Epithelial cell of esophagus (primary cell): ENCODE results near the gene COL7A1.

Source experiments
- DNase-seq: peaks from one replicate; pipeline ENCODE4 v3.0.0; 2010; ENCODE audit warnings: low read depth
- H3K4me3 ChIP-seq: 2 replicates; pipeline ENCODE4 v1.5.1; 2011; ENCODE audit warnings: mild to moderate bottlenecking, low read length, control low read depth
- TF ChIP-seq, protein P1 (sequence below): IDR thresholded peaks from 2 replicates; pipeline ENCODE4 v1.5.1; 2011; ENCODE audit warnings: low read depth, mild to moderate bottlenecking, low read length, control low read depth, inconsistent platforms; ENCODE audit not compliant: insufficient read depth; ENCODE audit errors: missing control alignments

COL7A1 gene

DNA sequence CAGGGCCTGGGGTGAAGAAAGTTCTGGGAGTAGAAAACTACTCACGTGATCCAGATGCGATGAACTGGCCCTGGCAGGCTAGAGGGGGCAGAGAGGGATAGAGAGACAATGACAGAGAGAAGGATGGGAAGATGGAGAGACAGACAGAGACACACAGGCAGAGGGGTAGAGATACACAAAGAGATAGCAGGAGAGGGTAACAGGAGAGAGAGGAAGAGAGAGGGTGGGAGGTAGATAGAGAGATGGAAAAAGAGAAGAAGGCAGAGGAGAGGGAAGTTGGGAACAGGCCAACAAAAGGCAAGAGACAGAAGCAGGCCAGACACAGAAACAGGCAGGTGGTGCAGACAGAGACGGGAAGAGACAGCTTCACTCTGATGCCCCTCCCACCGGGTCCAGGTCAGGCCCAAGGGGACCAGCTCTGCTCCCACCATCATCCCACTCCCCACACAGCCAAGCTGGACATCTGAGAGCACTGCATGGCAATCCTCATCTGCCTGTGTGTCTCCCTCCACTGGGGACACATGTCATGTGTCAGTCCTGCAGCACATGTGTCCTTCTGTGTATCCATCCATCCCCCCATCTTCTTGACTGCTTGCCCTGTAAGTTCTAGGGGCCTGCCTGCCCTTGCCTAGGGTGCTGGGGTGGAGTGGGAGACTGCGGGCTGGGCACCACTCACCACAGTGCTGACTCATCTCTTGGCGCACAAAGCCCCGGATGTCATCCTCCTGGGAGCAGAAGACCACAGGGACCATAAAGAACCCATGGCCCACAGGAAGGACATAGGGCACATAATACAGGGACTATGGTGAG lies 29.3 kb downstream of the COL7A1 start:
- TF ChIP-seq, protein P1, sequence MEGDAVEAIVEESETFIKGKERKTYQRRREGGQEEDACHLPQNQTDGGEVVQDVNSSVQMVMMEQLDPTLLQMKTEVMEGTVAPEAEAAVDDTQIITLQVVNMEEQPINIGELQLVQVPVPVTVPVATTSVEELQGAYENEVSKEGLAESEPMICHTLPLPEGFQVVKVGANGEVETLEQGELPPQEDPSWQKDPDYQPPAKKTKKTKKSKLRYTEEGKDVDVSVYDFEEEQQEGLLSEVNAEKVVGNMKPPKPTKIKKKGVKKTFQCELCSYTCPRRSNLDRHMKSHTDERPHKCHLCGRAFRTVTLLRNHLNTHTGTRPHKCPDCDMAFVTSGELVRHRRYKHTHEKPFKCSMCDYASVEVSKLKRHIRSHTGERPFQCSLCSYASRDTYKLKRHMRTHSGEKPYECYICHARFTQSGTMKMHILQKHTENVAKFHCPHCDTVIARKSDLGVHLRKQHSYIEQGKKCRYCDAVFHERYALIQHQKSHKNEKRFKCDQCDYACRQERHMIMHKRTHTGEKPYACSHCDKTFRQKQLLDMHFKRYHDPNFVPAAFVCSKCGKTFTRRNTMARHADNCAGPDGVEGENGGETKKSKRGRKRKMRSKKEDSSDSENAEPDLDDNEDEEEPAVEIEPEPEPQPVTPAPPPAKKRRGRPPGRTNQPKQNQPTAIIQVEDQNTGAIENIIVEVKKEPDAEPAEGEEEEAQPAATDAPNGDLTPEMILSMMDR = no peak
- H3K4me3 ChIP-seq = no peak overlapping the region
- DNase-seq = peak; percentile 73

DNA sequence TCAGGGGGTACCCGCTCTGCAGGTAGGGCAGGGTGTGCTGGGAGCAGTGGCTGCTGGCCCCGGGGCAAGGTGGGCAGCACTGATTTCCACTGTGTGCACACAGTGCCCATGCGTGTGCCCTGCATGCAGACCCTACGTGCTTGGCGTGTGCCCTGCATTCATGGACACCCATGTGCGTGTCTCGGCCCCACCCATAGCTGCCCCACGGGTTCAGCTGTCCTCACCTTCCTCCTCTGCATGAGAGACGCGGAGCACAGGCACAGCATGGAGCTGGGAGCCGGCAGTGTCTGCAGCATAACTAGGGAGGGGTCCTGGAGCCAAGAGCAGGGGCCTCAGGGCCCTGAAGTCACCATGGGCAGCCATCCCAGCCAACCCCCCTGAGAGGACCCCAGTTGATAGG lies 29.9 kb downstream of the COL7A1 start:
- TF ChIP-seq, protein P1 = no peak
- H3K4me3 ChIP-seq = no peak overlapping the region

DNA sequence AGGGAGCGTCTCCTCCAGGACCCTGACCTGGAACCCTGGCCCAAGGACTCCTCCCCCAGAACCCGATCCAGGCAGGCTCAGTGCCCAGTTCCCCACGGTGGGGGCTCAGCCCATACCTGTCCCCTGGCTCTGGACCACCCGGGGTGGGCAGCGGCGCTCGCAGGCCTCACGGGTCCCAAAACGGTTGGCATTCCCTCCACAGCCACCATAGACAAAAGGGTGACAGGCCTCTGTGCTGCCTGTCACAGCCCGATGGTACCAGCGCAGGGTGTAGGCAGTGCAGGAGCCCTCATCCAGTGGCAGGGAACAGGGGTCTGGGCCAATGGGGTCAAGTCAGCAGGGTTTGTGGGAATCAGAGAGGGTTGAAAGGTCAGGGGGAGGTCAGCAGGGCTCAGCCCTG lies 30.5 kb downstream of the COL7A1 start:
- DNase-seq = no peak
- TF ChIP-seq, protein P1 = no peak

More for the DNA sequence above, 29.9 kb downstream of the COL7A1 start:
- no peak for DNase-seq

DNA sequence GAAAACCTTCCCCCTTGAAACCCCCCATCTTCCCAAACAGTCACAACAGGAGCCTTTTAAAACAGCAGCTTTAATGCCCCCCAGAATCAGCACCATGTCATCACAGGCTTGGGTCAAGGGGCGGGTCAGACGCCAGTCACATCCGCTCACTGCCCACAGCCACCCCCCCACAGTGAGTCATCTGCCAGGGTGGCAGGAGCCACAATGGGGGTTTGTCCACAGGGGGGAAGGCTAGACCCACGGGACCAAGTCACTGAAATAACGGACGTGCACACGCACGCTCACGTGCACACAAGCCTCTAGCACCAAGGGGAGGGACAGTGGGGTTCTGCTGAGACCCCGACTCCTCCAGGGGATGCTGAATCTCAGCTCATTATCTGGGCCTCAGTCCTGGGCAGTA lies 31.1 kb downstream of the COL7A1 start:
- no peak overlapping the region for H3K4me3 ChIP-seq
- peak; percentile 50 for DNase-seq
- TF ChIP-seq, protein P1 = no peak

More for the DNA sequence above, 30.5 kb downstream of the COL7A1 start:
- no peak overlapping the region for H3K4me3 ChIP-seq

DNA sequence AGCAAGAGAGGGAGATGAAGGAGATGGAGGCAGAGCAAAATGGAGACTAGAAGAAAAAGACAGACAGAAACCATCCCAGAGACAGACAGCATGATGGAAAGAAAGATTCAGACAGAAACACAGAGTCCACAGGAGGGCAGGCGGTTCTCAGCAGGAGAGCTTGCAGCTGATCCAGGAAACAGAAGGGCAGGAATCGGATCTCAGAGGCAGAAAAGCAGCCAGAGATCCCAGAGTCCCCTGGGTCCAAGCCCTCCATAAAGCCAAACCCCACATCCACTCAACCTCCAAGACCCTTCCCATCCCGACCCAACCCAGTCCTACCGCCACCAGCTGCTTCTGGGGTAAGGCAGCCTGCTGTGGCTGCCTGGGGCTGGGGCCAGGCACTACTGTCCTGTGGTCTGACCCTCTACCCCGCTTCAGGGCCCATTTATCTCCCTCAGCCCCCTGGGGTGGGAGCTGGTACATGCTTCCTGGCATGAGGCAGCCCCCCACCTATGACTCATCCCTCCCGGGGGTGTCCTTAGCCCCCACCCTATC lies 31.7 kb downstream of the COL7A1 start, which contains the start of gene UCN2:
Gene UCN2, minus strand, starts transcription at position 400 of the 537 bp plus-strand sequence. CDS start 657 bp downstream, outside the sequence.
- no peak within 1 kb of the TSS for H3K4me3 ChIP-seq
- TF ChIP-seq, protein P1 = no peak
- no peak for DNase-seq

DNA sequence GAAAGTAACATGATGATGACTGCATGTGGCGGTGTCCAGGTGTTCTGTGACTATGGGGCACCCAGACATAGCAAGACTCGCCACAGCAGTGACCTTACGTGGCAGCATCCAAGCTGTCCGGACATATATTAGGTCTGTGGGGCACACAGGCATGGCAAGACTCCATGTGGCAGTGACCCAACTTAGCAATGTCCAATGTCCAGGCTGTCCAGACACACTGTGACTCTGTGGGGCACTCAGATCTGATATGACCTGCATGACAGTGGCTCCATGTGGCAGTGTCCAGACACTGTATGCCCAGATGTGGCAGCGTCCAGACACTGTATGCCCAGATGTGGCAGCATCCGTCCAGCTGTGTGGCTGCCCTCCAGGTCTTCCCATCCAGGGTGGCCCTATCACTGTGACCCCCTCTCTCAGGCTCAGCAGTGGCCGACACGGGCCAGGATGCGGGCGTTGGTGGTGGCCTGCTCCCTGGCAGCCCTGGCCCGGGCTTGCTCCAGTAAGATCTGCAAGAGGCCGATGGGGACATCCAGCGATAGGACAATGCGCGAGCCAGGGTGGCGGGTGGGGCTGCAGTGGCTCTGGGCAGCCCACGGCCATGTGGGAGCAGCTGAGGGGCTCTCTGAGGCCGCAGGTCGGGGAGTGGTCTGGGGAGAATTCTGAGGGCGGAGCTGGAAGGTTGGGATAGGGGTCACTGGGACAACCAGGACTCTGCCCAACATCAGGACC lies 32.6 kb downstream of the COL7A1 start:
- TF ChIP-seq, protein P1 = no peak
- H3K4me3 ChIP-seq = no peak overlapping the region
- no peak for DNase-seq
